Endothelial cell of umbilical vein (primary cell): ENCODE results near the gene ZNF620.

Experiments
- CTCF ChIP-seq, 2 donors: IDR thresholded peaks; 1 replicate in 1 of 2; 2 replicates in 1 of 2; pipeline ENCODE4 v1.5.1; 2011; ENCODE audit warnings: low read length in 2 of 2, mild to moderate bottlenecking in 2 of 2, moderate library complexity in 2 of 2, control low read depth in 1 of 2, inconsistent platforms in 1 of 2, low read depth in 1 of 2; ENCODE audit not compliant: insufficient read depth in 1 of 2; ENCODE audit errors: extremely low read depth in 1 of 2
- FOS ChIP-seq: IDR thresholded peaks from 2 replicates; pipeline ENCODE4 v1.6.1; 2011; ENCODE audit warnings: mild to moderate bottlenecking, low read length, moderate library complexity, borderline replicate concordance; ENCODE audit not compliant: insufficient read depth
- GATA2 ChIP-seq: IDR thresholded peaks from 2 replicates; pipeline ENCODE4 v1.7.0; 2011; ENCODE audit warnings: low read depth, mild to moderate bottlenecking, moderate library complexity, mixed read lengths, low read length; ENCODE audit not compliant: insufficient read length, insufficient read depth
- MYC ChIP-seq: IDR thresholded peaks from one replicate; pipeline ENCODE4 v1.6.1; 2011; ENCODE audit warnings: mild to moderate bottlenecking, low read depth, low read length
- POLR2A ChIP-seq: IDR thresholded peaks from 2 replicates; pipeline ENCODE4 v1.6.1; 2012; ENCODE audit warnings: low read depth, mild to moderate bottlenecking, control low read depth, low read length
- POLR2AphosphoS5 ChIP-seq: IDR thresholded peaks from 2 replicates; pipeline ENCODE4 v1.6.1; 2012; ENCODE audit warnings: low read depth, mild to moderate bottlenecking, control low read depth, low read length, moderate library complexity; ENCODE audit not compliant: insufficient read depth
- TF ChIP-seq, protein P1 (sequence below): IDR thresholded peaks from 2 replicates; pipeline ENCODE4 v1.6.1; 2011; ENCODE audit not compliant: insufficient read depth, insufficient read length

GRCh38 chr3:40505599-40506462, at the start of gene ZNF620:
- TF ChIP-seq MYC (no peak), CTCF (IDR thresholded peaks at IDR 0.05; ENCODE audit: extremely low read depth in 1 of 2, insufficient read depth in 1 of 2, low read depth in 1 of 2, low read length in 2 of 2) (peak; percentile 34 to 51), POLR2A (no peak), POLR2AphosphoS5 (peak; percentile 36), FOS (no peak), GATA2 (no peak)
- TF ChIP-seq, protein P1, sequence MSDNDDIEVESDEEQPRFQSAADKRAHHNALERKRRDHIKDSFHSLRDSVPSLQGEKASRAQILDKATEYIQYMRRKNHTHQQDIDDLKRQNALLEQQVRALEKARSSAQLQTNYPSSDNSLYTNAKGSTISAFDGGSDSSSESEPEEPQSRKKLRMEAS = no peak
